Liver (tissue), 9 donors: ENCODE measurements around the gene AMIGO1. TPM values are rescaled to one million over a fixed set of nuclear protein-coding genes. Genes with fewer than 3 reads are reported as not detected.

ENCODE experiments used
- DNase-seq: peaks from one replicate; pipeline ENCODE4 v3.0.0-alpha.2; 2017; ENCODE audit warnings: low spot score
- H3K27ac ChIP-seq, 2 donors: one replicate each; pipeline ENCODE4 v1.7.0; 2013; ENCODE audit warnings: inconsistent platforms in 2 of 2, low read length in 2 of 2, control low read depth in 1 of 2, low read depth in 1 of 2, mild to moderate bottlenecking in 1 of 2
- H3K27me3 ChIP-seq, 4 donors: one replicate each; pipeline versions ENCODE4 v1.6.1 to v1.7.0; 2013; ENCODE audit warnings: low read length in 3 of 4, inconsistent platforms in 1 of 4, mild to moderate bottlenecking in 1 of 4, moderate library complexity in 1 of 4; ENCODE audit not compliant: control insufficient read depth in 4 of 4, insufficient read depth in 4 of 4
- H3K36me3 ChIP-seq, 4 donors: one replicate each; pipeline versions ENCODE4 v1.6.1 to v1.7.0; 2013; ENCODE audit warnings: low read length in 3 of 4, mild to moderate bottlenecking in 3 of 4, low read depth in 1 of 4, moderate library complexity in 1 of 4; ENCODE audit not compliant: control insufficient read depth in 4 of 4, insufficient read depth in 3 of 4
- H3K4me1 ChIP-seq, 4 donors: one replicate each; pipeline versions ENCODE4 v1.6.1 to v1.7.0; 2013; ENCODE audit warnings: low read length in 3 of 4, mild to moderate bottlenecking in 3 of 4, moderate library complexity in 1 of 4; ENCODE audit not compliant: control insufficient read depth in 4 of 4, insufficient read depth in 4 of 4
- H3K4me3 ChIP-seq, 3 donors: one replicate each; pipeline versions ENCODE4 v1.6.1 to v1.7.0; 2013; ENCODE audit warnings: low read length in 3 of 3, control low read depth in 1 of 3, low read depth in 1 of 3, mild to moderate bottlenecking in 1 of 3
- H3K9ac ChIP-seq, 2 donors: one replicate each; pipeline ENCODE4 v1.7.0; 2013; ENCODE audit warnings: low read length in 2 of 2, mild to moderate bottlenecking in 2 of 2, moderate library complexity in 2 of 2, control low read depth in 1 of 2, low read depth in 1 of 2
- H3K9me3 ChIP-seq, 4 donors: one replicate each; pipeline versions ENCODE4 v1.6.1 to v1.7.0; 2013; ENCODE audit warnings: low read length in 3 of 4; ENCODE audit not compliant: control insufficient read depth in 4 of 4
- EGR1 ChIP-seq, 2 donors: IDR thresholded peaks; 2 replicates each; pipeline ENCODE4 v1.6.1; 2016 to 2018; ENCODE audit warnings: antibody characterized with exemption in 2 of 2, low read depth in 2 of 2
- FOXA1 ChIP-seq: IDR thresholded peaks from 2 replicates; pipeline ENCODE4 v1.6.1; 2016; ENCODE audit warnings: antibody characterized with exemption
- FOXA2 ChIP-seq: IDR thresholded peaks from 2 replicates; pipeline ENCODE4 v1.6.1; 2016; ENCODE audit warnings: antibody characterized with exemption
- GABPA ChIP-seq, 2 donors: IDR thresholded peaks in 1 of 2; conservative IDR thresholded peaks in 1 of 2; 2 replicates each; pipeline ENCODE4 v1.6.1; 2016; ENCODE audit warnings: antibody characterized with exemption in 2 of 2, mild to moderate bottlenecking in 1 of 2, moderate library complexity in 1 of 2
- HNF4A ChIP-seq, 2 donors: conservative IDR thresholded peaks; 2 replicates each; pipeline ENCODE4 v1.6.1; 2016; ENCODE audit warnings: antibody characterized with exemption in 2 of 2, mild to moderate bottlenecking in 2 of 2
- HNF4G ChIP-seq: IDR thresholded peaks from 2 replicates; pipeline ENCODE4 v1.6.1; 2016; ENCODE audit warnings: antibody characterized with exemption
- JUND ChIP-seq, 2 donors: IDR thresholded peaks; 2 replicates each; pipeline ENCODE4 v1.6.1; 2016; ENCODE audit warnings: antibody characterized with exemption in 2 of 2
- NR2F2 ChIP-seq: IDR thresholded peaks from 2 replicates; pipeline ENCODE4 v1.6.1; 2016; ENCODE audit warnings: antibody characterized with exemption
- RAD21 ChIP-seq, 2 donors: IDR thresholded peaks; 2 replicates each; pipeline ENCODE4 v1.6.1; 2016; ENCODE audit warnings: antibody characterized with exemption in 2 of 2, mild to moderate bottlenecking in 2 of 2
- RXRA ChIP-seq, 2 donors: IDR thresholded peaks; 2 replicates each; pipeline ENCODE4 v1.6.1; 2017 to 2018; ENCODE audit warnings: antibody characterized with exemption in 2 of 2, mild to moderate bottlenecking in 1 of 2
- SP1 ChIP-seq: IDR thresholded peaks from 2 replicates; pipeline ENCODE4 v1.6.1; 2018; ENCODE audit warnings: antibody characterized with exemption, mild to moderate bottlenecking
- YY1 ChIP-seq: IDR thresholded peaks from 2 replicates; pipeline ENCODE4 v1.6.1; 2016; ENCODE audit warnings: antibody characterized with exemption, mild to moderate bottlenecking
- WGBS: extraction: QIAGEN DNeasy Blood & Tissue Kit; methylation state at CpG from one replicate; pipeline ENCODE4 v1.1.7; 2013; 5-methylcytosine and 5-hydroxymethylcytosine counted together
- polyA plus RNA-seq, 2 donors: library from polyadenylated mRNA; stranded (reverse) in 1 of 2; unstranded in 1 of 2; fragments of 200-250 nt in 1 of 2; fragments of >200 nt in 1 of 2; fragmentation: Nextera tagmentation in 1 of 2; extraction: Ambion mirVana in 1 of 2; gene quantifications; one replicate each; pipeline versions ENCODE4 v1.2.1 to v1.2.3, GENCODE V29; 2013 to 2015
- total RNA-seq, 2 donors: library from RNA; depleted of rRNA; stranded (reverse); fragments of >200 nt; gene quantifications; one replicate each; pipeline ENCODE4 v1.2.3, GENCODE V29; 2014
- TF ChIP-seq, protein P1 (sequence below): fragments of 150-350 bp; IDR thresholded peaks from 2 replicates; pipeline ENCODE4 v1.5.1; 2017; ENCODE audit warnings: improper control_type of control experiment, low read depth, low read length; ENCODE audit not compliant: missing input control
- TF ChIP-seq, protein P2 (sequence below): IDR thresholded peaks from 2 replicates; pipeline ENCODE4 v1.6.1; 2016; ENCODE audit warnings: antibody characterized with exemption
- TF ChIP-seq, protein P3 (sequence below): IDR thresholded peaks from 2 replicates; pipeline ENCODE4 v1.6.1; 2016; ENCODE audit warnings: antibody characterized with exemption, mild to moderate bottlenecking
- TF ChIP-seq, protein P4 (sequence below): IDR thresholded peaks from 2 replicates; pipeline ENCODE4 v1.6.1; 2016; ENCODE audit warnings: antibody characterized with exemption
- TF ChIP-seq, protein P5 (sequence below): IDR thresholded peaks from 2 replicates; pipeline ENCODE4 v1.6.1; 2016; ENCODE audit warnings: antibody characterized with exemption
- donor health status: healthy.
- donor health status: healthy.
- donor health status: healthy.
- donor health status: healthy.
- donor health status: healthy.

AMIGO1 gene
- total and polyA plus RNA-seq, 4 donors: 0.75 to 4.6 (median 1.9) TPM

DNA sequence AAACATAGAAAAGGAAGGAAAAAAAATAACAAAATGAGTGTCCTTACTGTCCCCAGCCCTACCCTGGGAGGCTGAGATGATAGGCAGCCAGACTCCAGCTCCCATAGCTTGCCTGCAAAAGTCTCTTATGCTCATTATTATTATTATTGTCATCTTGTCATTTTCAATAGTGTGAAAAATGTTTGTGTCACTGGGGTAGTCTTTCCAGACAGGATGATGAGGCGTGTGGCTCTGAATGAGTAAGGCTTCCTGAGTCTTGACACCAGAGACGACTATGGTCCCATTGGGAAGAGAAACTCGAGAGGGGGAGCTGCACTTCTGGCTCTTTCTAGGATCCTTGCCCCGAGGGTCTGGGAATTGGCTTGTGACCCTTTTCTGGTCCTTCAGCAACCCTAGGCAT, 16.7 kb downstream of the AMIGO1 start:
- no peaks in the 10 kb centered on the region for H3K9me3 ChIP-seq
- H3K4me1 ChIP-seq: peaks cover 0 to 12% (median 8%) of the 10 kb centered on the region in 4 donors
- no peak overlapping the region for H3K4me3 ChIP-seq
- no peak overlapping the region for H3K27ac ChIP-seq
- no peak overlapping the region for H3K9ac ChIP-seq
- TF ChIP-seq YY1 (no peak), RXRA (IDR thresholded peaks at IDR 0.05) (no peak), FOXA1 (no peak), SP1 (no peak), NR2F2 (no peak), FOXA2 (no peak)
- TF ChIP-seq, protein P1, sequence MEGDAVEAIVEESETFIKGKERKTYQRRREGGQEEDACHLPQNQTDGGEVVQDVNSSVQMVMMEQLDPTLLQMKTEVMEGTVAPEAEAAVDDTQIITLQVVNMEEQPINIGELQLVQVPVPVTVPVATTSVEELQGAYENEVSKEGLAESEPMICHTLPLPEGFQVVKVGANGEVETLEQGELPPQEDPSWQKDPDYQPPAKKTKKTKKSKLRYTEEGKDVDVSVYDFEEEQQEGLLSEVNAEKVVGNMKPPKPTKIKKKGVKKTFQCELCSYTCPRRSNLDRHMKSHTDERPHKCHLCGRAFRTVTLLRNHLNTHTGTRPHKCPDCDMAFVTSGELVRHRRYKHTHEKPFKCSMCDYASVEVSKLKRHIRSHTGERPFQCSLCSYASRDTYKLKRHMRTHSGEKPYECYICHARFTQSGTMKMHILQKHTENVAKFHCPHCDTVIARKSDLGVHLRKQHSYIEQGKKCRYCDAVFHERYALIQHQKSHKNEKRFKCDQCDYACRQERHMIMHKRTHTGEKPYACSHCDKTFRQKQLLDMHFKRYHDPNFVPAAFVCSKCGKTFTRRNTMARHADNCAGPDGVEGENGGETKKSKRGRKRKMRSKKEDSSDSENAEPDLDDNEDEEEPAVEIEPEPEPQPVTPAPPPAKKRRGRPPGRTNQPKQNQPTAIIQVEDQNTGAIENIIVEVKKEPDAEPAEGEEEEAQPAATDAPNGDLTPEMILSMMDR: no peak
- peaks cover 0 to 21% (median 10%) of the 10 kb centered on the region in 4 donors for H3K36me3 ChIP-seq
- no peak for DNase-seq
- no peaks in the 10 kb centered on the region for H3K27me3 ChIP-seq
- WGBS: 80% methylated on average over 4 of the region's 4 CpGs

DNA sequence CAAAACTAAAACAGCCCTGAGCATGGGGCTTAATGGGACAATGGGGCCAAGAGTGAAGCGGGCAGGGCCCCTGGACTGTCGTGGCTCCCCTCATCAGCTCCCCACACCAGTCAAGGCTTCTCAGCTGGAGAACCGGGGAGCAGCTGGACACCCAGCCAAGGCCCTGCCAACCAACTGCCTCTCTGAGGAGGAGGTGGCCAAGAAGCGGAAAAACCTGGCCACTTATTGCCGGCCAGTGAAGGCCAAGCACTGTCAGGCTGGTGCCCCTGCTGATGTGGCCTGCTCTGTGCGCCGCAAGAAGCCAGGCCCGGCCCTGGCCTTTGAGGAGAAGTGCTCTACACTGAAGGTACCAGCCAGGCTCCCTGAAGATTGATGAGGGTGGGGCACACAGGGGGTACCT, 18.2 kb downstream of the AMIGO1 start:
- Histone ChIP-seq H3K27ac (no peak overlapping the region), H3K27me3 (no peaks in the 10 kb centered on the region), H3K36me3 (peaks cover 0 to 18% (median 2%) of the 10 kb centered on the region in 4 donors), H3K4me1 (peaks cover 0 to 12% (median 8%) of the 10 kb centered on the region in 4 donors), H3K9ac (no peak overlapping the region), H3K9me3 (no peaks in the 10 kb centered on the region), H3K4me3 (no peak overlapping the region)
- TF ChIP-seq EGR1 (IDR thresholded peaks at IDR 0.05; ENCODE audit: low read depth in 2 of 2): no peak
- no peak for TF ChIP-seq HNF4G
- TF ChIP-seq, protein P2, sequence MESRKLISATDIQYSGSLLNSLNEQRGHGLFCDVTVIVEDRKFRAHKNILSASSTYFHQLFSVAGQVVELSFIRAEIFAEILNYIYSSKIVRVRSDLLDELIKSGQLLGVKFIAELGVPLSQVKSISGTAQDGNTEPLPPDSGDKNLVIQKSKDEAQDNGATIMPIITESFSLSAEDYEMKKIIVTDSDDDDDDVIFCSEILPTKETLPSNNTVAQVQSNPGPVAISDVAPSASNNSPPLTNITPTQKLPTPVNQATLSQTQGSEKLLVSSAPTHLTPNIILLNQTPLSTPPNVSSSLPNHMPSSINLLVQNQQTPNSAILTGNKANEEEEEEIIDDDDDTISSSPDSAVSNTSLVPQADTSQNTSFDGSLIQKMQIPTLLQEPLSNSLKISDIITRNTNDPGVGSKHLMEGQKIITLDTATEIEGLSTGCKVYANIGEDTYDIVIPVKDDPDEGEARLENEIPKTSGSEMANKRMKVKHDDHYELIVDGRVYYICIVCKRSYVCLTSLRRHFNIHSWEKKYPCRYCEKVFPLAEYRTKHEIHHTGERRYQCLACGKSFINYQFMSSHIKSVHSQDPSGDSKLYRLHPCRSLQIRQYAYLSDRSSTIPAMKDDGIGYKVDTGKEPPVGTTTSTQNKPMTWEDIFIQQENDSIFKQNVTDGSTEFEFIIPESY: no peak
- no peak for DNase-seq
- 97% methylated on average over 8 of the region's 8 CpGs for WGBS

DNA sequence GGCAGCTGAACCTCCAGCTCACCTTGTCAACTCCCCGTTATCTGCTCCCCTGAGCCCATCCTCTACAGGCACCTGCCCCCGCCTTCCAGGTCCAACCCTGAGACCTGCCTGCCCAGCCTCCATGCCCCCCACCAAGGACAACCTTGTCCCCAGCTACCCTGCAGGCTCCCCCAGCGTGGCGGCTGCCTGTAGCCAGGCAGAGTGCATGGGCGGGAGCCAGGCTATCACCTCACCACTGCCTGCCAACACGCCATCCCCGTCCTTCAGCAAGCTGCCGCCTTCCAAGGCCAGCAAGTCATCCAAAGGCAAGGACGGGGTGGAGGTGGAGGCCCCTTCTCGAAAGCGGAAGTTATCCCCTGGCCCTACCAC, 18.6 kb downstream of the AMIGO1 start:
- TF ChIP-seq RAD21 (IDR thresholded peaks at IDR 0.05) (no peak), NR2F2 (no peak), GABPA (IDR thresholded peaks at IDR 0.05 in 1 of 2, conservative IDR thresholded peaks at IDR 0.05 in 1 of 2) (no peak), RXRA (IDR thresholded peaks at IDR 0.05) (no peak), HNF4A (conservative IDR thresholded peaks at IDR 0.05) (no peak), JUND (IDR thresholded peaks at IDR 0.05) (no peak), SP1 (no peak), YY1 (no peak), FOXA1 (no peak), FOXA2 (no peak), HNF4G (no peak)
- TF ChIP-seq, protein P1: no peak
- TF ChIP-seq, protein P3, sequence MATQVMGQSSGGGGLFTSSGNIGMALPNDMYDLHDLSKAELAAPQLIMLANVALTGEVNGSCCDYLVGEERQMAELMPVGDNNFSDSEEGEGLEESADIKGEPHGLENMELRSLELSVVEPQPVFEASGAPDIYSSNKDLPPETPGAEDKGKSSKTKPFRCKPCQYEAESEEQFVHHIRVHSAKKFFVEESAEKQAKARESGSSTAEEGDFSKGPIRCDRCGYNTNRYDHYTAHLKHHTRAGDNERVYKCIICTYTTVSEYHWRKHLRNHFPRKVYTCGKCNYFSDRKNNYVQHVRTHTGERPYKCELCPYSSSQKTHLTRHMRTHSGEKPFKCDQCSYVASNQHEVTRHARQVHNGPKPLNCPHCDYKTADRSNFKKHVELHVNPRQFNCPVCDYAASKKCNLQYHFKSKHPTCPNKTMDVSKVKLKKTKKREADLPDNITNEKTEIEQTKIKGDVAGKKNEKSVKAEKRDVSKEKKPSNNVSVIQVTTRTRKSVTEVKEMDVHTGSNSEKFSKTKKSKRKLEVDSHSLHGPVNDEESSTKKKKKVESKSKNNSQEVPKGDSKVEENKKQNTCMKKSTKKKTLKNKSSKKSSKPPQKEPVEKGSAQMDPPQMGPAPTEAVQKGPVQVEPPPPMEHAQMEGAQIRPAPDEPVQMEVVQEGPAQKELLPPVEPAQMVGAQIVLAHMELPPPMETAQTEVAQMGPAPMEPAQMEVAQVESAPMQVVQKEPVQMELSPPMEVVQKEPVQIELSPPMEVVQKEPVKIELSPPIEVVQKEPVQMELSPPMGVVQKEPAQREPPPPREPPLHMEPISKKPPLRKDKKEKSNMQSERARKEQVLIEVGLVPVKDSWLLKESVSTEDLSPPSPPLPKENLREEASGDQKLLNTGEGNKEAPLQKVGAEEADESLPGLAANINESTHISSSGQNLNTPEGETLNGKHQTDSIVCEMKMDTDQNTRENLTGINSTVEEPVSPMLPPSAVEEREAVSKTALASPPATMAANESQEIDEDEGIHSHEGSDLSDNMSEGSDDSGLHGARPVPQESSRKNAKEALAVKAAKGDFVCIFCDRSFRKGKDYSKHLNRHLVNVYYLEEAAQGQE: no peak
- TF ChIP-seq, protein P4, sequence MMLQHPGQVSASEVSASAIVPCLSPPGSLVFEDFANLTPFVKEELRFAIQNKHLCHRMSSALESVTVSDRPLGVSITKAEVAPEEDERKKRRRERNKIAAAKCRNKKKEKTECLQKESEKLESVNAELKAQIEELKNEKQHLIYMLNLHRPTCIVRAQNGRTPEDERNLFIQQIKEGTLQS: no peak
- TF ChIP-seq, protein P5, sequence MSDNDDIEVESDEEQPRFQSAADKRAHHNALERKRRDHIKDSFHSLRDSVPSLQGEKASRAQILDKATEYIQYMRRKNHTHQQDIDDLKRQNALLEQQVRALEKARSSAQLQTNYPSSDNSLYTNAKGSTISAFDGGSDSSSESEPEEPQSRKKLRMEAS: no peak
- Histone ChIP-seq H3K9me3 (no peaks in the 10 kb centered on the region), H3K27me3 (no peaks in the 10 kb centered on the region), H3K36me3 (peaks cover 0 to 14% (median 0%) of the 10 kb centered on the region in 4 donors), H3K27ac (no peak overlapping the region), H3K9ac (no peak overlapping the region), H3K4me3 (no peak overlapping the region), H3K4me1 (peaks cover 0 to 12% (median 8%) of the 10 kb centered on the region in 4 donors)
- DNase-seq: no peak
- 88% methylated on average over 11 of the region's 11 CpGs for WGBS
